Naive thymus-derived CD4-positive, alpha-beta T cell (primary cell): Measurements from ENCODE around the gene CACNA2D4. TPM values are rescaled to one million over a fixed set of nuclear protein-coding genes. Genes with fewer than 3 reads are reported as not detected.
A peak's percentile ranks its signal among the peaks of the same experiment; 100 is the strongest.

Experiments used
- ATAC-seq: fragments of 150-1000 bp; cut with Tn5 transposase; 2 replicates; pipeline ENCODE4 v1.10.0; 2021; ENCODE audit warnings: mild to moderate bottlenecking, moderate library complexity
- CTCF ChIA-PET: fragments of 350-600 bp; sonication (Branson Sonifier 250); formaldehyde crosslinking; loops from one replicate; lab custom pipeline; 2021; ENCODE audit warnings: antibody characterized with exemption; lab: Charles Lee
- POLR2A ChIA-PET: fragments of 350-600 bp; sonication (Branson Sonifier 250); formaldehyde crosslinking; loops from one replicate; lab custom pipeline; 2021; ENCODE audit warnings: antibody characterized with exemption, inconsistent platforms; lab: Charles Lee
- DNase-seq, 9 donors: peaks; one replicate each; pipeline versions ENCODE4 v3.0.0 to v3.0.0-alpha.2; 2020 to 2022; ENCODE audit warnings: mixed read lengths in 1 of 9
- H3K27ac ChIP-seq: one replicate; pipeline ENCODE4 v1.7.0; 2013; ENCODE audit warnings: mild to moderate bottlenecking, low read depth, low read length, moderate library complexity
- H3K27me3 ChIP-seq, 2 donors: one replicate each; pipeline ENCODE4 v1.7.0; 2013; ENCODE audit warnings: low read length in 2 of 2, mild to moderate bottlenecking in 2 of 2, moderate library complexity in 2 of 2; ENCODE audit not compliant: control insufficient read depth in 2 of 2, insufficient read depth in 2 of 2
- H3K36me3 ChIP-seq, 3 experiments: 1 replicate in 2 of 3; 2 replicates in 1 of 3; pipeline ENCODE4 v1.7.0; 2013; ENCODE audit warnings: low read length in 3 of 3, mild to moderate bottlenecking in 3 of 3, moderate library complexity in 1 of 3; ENCODE audit not compliant: insufficient read depth in 3 of 3, control insufficient read depth in 2 of 3
- H3K4me1 ChIP-seq, 2 donors: one replicate each; pipeline ENCODE4 v1.7.0; 2013; ENCODE audit warnings: low read length in 2 of 2, mild to moderate bottlenecking in 2 of 2, moderate library complexity in 1 of 2; ENCODE audit not compliant: control insufficient read depth in 2 of 2, insufficient read depth in 2 of 2
- H3K4me3 ChIP-seq: 2 replicates; pipeline ENCODE4 v1.7.0; 2013; ENCODE audit warnings: mild to moderate bottlenecking, low read length
- H3K9me3 ChIP-seq, 3 experiments: 1 replicate in 2 of 3; 2 replicates in 1 of 3; pipeline ENCODE4 v1.7.0; 2013; ENCODE audit warnings: low read length in 3 of 3; ENCODE audit not compliant: control insufficient read depth in 2 of 3
- H3K27ac Mint-ChIP-seq, 9 donors: one replicate each; pipeline ENCODE4 v1.8.0; 2020 to 2022; ENCODE audit warnings: mixed read lengths in 9 of 9, mild to moderate bottlenecking in 8 of 9, moderate library complexity in 5 of 9, inconsistent platforms in 2 of 9
- H3K27me3 Mint-ChIP-seq, 5 donors: one replicate each; pipeline ENCODE4 v1.8.0; 2021 to 2022; ENCODE audit warnings: mixed read lengths in 5 of 5, mild to moderate bottlenecking in 1 of 5
- H3K36me3 Mint-ChIP-seq, 5 donors: one replicate each; pipeline ENCODE4 v1.8.0; 2020 to 2022; ENCODE audit warnings: mixed read lengths in 5 of 5, mild to moderate bottlenecking in 3 of 5, inconsistent platforms in 1 of 5
- H3K4me1 Mint-ChIP-seq, 7 donors: one replicate each; pipeline ENCODE4 v1.8.0; 2020 to 2022; ENCODE audit warnings: mixed read lengths in 7 of 7, mild to moderate bottlenecking in 3 of 7, inconsistent platforms in 1 of 7
- H3K4me3 Mint-ChIP-seq, 10 donors: one replicate each; pipeline ENCODE4 v1.8.0; 2020 to 2022; ENCODE audit warnings: mild to moderate bottlenecking in 10 of 10, mixed read lengths in 10 of 10, moderate library complexity in 6 of 10, inconsistent platforms in 2 of 10
- H3K9me3 Mint-ChIP-seq, 11 donors: one replicate each; pipeline ENCODE4 v1.8.0; 2020 to 2022; ENCODE audit warnings: mixed read lengths in 11 of 11, mild to moderate bottlenecking in 4 of 11, inconsistent platforms in 1 of 11, moderate library complexity in 1 of 11
- intact Hi-C, 2 donors: fragments of 100-400 bp; cut with micrococcal nuclease; formaldehyde crosslinking; loops; one replicate each; pipeline ENCODE4 v1.15.1; 2023
- polyA plus RNA-seq, 2 donors: library from polyadenylated mRNA; unstranded; fragments of 300-500 nt; fragmentation: Illumina TruSeq; gene quantifications; one replicate each; pipeline ENCODE4 v1.2.3, GENCODE V29; 2021
- total RNA-seq, 6 experiments: library from RNA in 5 of 6; stranded (reverse) in 5 of 6; gene quantifications; 1 replicate in 5 of 6; 2 replicates in 1 of 6; pipeline ENCODE4 v1.2.3 and lab custom pipeline; 2021 to 2026

CACNA2D4 gene
- total and polyA plus RNA-seq, 7 experiments from 2014 or later = 4.9 to 23.4 (median 9.5) TPM

DNA sequence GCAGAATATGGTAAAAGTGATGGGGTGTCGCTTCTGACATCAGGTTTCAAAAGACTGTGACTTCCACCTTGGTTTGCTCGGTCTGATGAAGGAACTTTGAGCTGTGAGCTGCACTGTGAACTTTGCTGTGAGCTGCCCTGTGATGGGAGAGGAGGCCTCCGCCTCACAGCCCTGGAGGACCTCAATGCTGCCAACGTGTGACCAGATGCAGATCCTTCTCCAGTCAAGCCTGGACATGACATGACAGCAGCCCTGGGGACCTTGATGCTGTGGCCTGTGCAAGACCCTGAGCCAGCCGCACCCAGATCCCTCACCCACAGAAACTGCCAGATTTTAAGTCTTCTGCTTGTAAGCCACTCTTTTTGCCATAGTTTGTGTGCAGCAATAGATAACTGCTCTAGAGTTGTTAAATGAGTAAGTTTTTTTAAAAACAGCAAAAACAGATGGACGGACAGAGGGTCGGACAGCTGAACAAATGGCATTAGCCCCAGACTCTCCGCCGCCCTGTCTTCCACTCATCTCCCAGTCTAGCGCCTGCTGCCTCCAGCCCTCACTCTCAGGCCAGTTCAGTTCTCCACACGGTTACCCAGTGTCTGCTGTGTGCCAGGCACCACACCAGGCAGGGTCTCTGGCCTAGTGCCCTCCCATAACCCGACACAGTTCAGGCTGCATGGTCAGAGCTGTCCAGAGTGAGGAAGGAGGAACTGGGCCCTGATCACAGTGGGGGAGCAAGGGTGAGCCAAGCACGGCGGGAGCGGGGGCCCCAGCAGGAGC is 111.2 kb downstream of the CACNA2D4 start:
- H3K27ac Mint-ChIP-seq = peak overlapping the region in 1 of 9 donors; percentile 31
- Histone ChIP-seq H3K9me3 (no peaks in the 10 kb centered on the region), H3K36me3 (no peaks in the 10 kb centered on the region), H3K27ac (no peak overlapping the region), H3K4me1 (peaks cover 6 to 7% of the 10 kb centered on the region in 2 donors), H3K4me3 (no peak overlapping the region), H3K27me3 (no peaks in the 10 kb centered on the region)
- no peaks in the 10 kb centered on the region for H3K36me3 Mint-ChIP-seq
- H3K4me1 Mint-ChIP-seq = peaks cover 5 to 16% (median 8%) of the 10 kb centered on the region in 7 donors
- intact Hi-C loops = no loop called here
- peaks cover 0 to 5% (median 0%) of the 10 kb centered on the region in 11 donors for H3K9me3 Mint-ChIP-seq
- ChIA-PET CTCF (interaction anchor here (0.7 kb wide), 1 partner anchor 122 kb away, joined by 3 read pairs; no protein-coding TSS in a partner anchor), POLR2A (no interaction called here)
- no peak overlapping the region for H3K4me3 Mint-ChIP-seq
- no peak for ATAC-seq
- H3K27me3 Mint-ChIP-seq = no peaks in the 10 kb centered on the region
- no peak for DNase-seq

DNA sequence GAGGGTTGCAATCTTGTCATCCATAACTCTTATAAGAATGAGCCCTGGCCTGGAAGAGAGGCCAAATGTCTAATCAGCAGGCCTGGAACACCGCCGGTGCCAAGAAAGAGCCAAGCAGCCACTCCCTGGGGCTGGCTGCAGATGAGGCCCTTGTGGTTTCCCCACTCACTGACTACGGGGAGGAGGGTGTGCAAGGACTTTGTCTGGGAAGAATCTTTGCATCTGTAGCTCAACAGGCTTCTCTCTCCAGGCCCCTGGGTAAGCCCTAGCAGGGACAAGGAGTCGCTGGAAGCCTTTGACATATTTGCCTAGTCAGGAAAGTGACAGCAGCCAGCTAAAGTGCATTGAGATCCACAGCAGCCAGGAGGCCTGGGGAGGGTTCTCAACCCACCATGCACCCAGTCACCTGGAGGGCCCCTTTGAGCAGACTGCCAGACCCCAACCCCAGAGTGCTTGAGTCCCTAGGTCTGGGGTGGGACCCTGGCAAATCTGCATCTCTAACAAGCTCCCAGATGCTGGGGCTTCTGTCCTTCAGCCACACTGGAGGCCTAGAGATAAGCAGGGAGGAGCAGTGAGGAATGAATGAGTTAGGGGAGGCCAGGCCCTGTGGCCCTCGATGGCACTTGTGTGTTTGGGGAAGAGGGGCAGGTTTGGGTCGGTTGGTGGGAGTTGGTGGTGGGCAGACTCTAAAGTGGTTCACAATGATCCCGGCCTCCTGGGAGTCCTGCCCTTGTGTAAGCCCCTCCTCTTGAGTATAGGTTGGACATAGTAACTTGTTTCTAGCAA is 112.0 kb downstream of the CACNA2D4 start:
- DNase-seq (no peak), ATAC-seq (no peak)
- ChIA-PET CTCF (interaction anchor here (0.7 kb wide), 1 partner anchor 123 kb away, joined by 3 read pairs; no protein-coding TSS in a partner anchor), POLR2A (no interaction called here)
- Mint-ChIP-seq H3K27ac (peak overlapping the region in 1 of 9 donors; percentile 31), H3K9me3 (peaks cover 0 to 5% (median 0%) of the 10 kb centered on the region in 11 donors), H3K4me3 (no peak overlapping the region), H3K4me1 (peaks cover 5 to 14% (median 8%) of the 10 kb centered on the region in 7 donors), H3K36me3 (no peaks in the 10 kb centered on the region), H3K27me3 (no peaks in the 10 kb centered on the region)
- H3K4me3 ChIP-seq = no peak overlapping the region
- H3K9me3 ChIP-seq = no peaks in the 10 kb centered on the region
- H3K27ac ChIP-seq = no peak overlapping the region
- intact Hi-C loops = no loop called here
- no peaks in the 10 kb centered on the region for H3K27me3 ChIP-seq
- no peaks in the 10 kb centered on the region for H3K36me3 ChIP-seq
- H3K4me1 ChIP-seq = peaks cover 6 to 7% of the 10 kb centered on the region in 2 donors

DNA sequence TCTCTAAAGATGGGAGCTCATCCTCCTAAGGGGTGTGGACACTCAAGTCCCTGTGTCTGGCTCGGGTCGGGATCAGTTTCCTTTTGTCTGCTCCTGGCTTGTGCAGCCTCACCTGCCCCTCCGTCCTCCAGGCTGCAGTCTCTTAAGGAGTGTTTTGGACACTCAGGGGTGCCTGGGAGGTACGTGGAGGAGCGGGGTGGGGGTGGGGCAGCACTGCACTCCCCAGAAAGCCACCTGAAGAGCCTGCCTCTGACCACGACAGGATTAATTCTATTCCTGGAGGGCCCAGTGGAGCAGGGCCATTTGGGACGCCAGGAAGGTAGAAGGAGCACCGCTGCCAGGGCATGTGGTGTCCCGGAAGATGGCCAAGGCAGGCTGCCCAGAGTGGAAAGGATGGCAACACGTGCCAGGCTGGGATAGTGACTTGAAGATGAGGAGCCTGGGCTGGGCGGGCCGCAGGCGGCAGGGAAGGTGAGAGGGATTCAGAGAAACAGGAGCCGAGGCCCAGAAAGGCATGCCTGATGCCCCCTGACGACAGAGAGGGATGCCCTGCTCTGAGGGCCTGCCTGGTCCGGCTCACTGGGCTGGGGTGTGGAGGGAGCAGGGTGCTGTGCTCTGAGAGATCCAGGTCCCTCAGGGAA is 112.9 kb downstream of the CACNA2D4 start:
- no peaks in the 10 kb centered on the region for H3K9me3 ChIP-seq
- H3K27me3 ChIP-seq = no peaks in the 10 kb centered on the region
- H3K36me3 ChIP-seq = no peaks in the 10 kb centered on the region
- H3K27ac ChIP-seq = no peak overlapping the region
- H3K27me3 Mint-ChIP-seq = no peaks in the 10 kb centered on the region
- DNase-seq (no peak), ATAC-seq (no peak)
- POLR2A ChIA-PET = no interaction called here
- H3K27ac Mint-ChIP-seq = peak overlapping the region in 4 of 9 donors; percentile 29 to 58 (median 42)
- no peak overlapping the region for H3K4me3 Mint-ChIP-seq
- H3K4me1 ChIP-seq = peaks cover 6 to 7% of the 10 kb centered on the region in 2 donors
- no peaks in the 10 kb centered on the region for H3K36me3 Mint-ChIP-seq
- CTCF ChIA-PET = interaction anchor here (1.4 kb wide), 1 partner anchor 14 kb away, joined by 4 read pairs; no protein-coding TSS in a partner anchor
- H3K4me1 Mint-ChIP-seq = peaks cover 5 to 12% (median 8%) of the 10 kb centered on the region in 7 donors
- intact Hi-C loops = loop anchor here in 1 of 2 donors (2.0 kb wide), 1 partner anchor 199 kb away; the partner anchor contains the start of gene DCP1B
- peaks cover 0 to 5% (median 0%) of the 10 kb centered on the region in 11 donors for H3K9me3 Mint-ChIP-seq
- H3K4me3 ChIP-seq = no peak overlapping the region

GRCh38 chr12:1804545-1805332 is 113.7 kb downstream of the CACNA2D4 start:
- POLR2A ChIA-PET = interaction anchor here (1.0 kb wide), 2 partner anchors 111 to 145 kb away, joined by 3 read pairs; no protein-coding TSS in a partner anchor
- CTCF ChIA-PET = interaction anchor here (1.4 kb wide), 1 partner anchor 13 kb away, joined by 4 read pairs; no protein-coding TSS in a partner anchor
- Histone ChIP-seq H3K4me3 (peak overlapping the region; percentile 26), H3K27ac (peak overlapping the region; percentile 63), H3K27me3 (no peaks in the 10 kb centered on the region), H3K36me3 (no peaks in the 10 kb centered on the region), H3K4me1 (peaks cover 6 to 7% of the 10 kb centered on the region in 2 donors), H3K9me3 (no peaks in the 10 kb centered on the region)
- DNase-seq (peak; percentile 58 to 86 (median 79)), ATAC-seq (peak; percentile 98)
- peak overlapping the region in 5 of 10 donors; percentile 21 to 44 (median 29) for H3K4me3 Mint-ChIP-seq
- H3K27ac Mint-ChIP-seq = peak overlapping the region in 8 of 9 donors; percentile 55 to 90 (median 76)
- H3K27me3 Mint-ChIP-seq = no peaks in the 10 kb centered on the region
- H3K4me1 Mint-ChIP-seq = peaks cover 5 to 12% (median 6%) of the 10 kb centered on the region in 7 donors
- intact Hi-C loops = loop anchor here (1.0 to 2.0 kb wide), 5 partner anchors 8 to 1008 kb away; partner anchors contain the start of genes DCP1B (in 2 of the 2) and ITFG2 (in 1 of the 2)
- no peaks in the 10 kb centered on the region for H3K36me3 Mint-ChIP-seq
- peaks cover 0 to 5% (median 0%) of the 10 kb centered on the region in 11 donors for H3K9me3 Mint-ChIP-seq

GRCh38 chr12:1803736-1804135 is 114.7 kb downstream of the CACNA2D4 start:
- intact Hi-C loops = loop anchor here (1.0 to 2.0 kb wide), 5 partner anchors 7 to 1009 kb away; partner anchors contain the start of genes DCP1B (in 2 of the 2) and ITFG2 (in 1 of the 2)
- Mint-ChIP-seq H3K36me3 (no peaks in the 10 kb centered on the region), H3K27me3 (no peaks in the 10 kb centered on the region), H3K27ac (no peak overlapping the region), H3K9me3 (peaks cover 0 to 5% (median 0%) of the 10 kb centered on the region in 11 donors), H3K4me3 (no peak overlapping the region), H3K4me1 (peaks cover 3 to 11% (median 7%) of the 10 kb centered on the region in 7 donors)
- H3K27me3 ChIP-seq = no peaks in the 10 kb centered on the region
- H3K36me3 ChIP-seq = no peaks in the 10 kb centered on the region
- no peak for DNase-seq
- ChIA-PET CTCF (no interaction called here), POLR2A (interaction anchor here (1.0 kb wide), 2 partner anchors 112 to 144 kb away, joined by 3 read pairs; no protein-coding TSS in a partner anchor)
- ATAC-seq = no peak
- H3K4me1 ChIP-seq = peaks cover 6 to 7% of the 10 kb centered on the region in 2 donors
- no peaks in the 10 kb centered on the region for H3K9me3 ChIP-seq
- H3K27ac ChIP-seq = no peak overlapping the region
- H3K4me3 ChIP-seq = no peak overlapping the region
